MM.1S (cell line): ENCODE results near the gene SUMO4.

ENCODE experiments used
- DNase-seq: peaks from one replicate; pipeline ENCODE4 v3.0.0-alpha.2; 2015
- H2AFZ ChIP-seq: fragments of 300-600 bp; sonication (generic); 2 replicates; pipeline ENCODE4 v1.6.0; 2016; ENCODE audit warnings: antibody characterized with exemption, low read length
- H3F3A ChIP-seq: fragments of 300-600 bp; sonication (generic); 2 replicates; pipeline ENCODE4 v1.6.1; 2016; ENCODE audit warnings: mild to moderate bottlenecking, antibody characterized with exemption, low read length, moderate library complexity, mixed read lengths; ENCODE audit not compliant: insufficient read depth
- H3K27ac ChIP-seq: fragments of 300-600 bp; sonication (generic); 2 replicates; pipeline ENCODE4 v1.5.1; 2016; ENCODE audit warnings: mild to moderate bottlenecking, low read length
- H3K27me3 ChIP-seq: fragments of 300-600 bp; sonication (generic); replicated peaks from 2 replicates; pipeline ENCODE4 v1.6.0; 2016; ENCODE audit warnings: low read length; ENCODE audit not compliant: insufficient read depth
- H3K36me3 ChIP-seq: fragments of 300-600 bp; sonication (generic); replicated peaks from 2 replicates; pipeline ENCODE4 v1.6.1; 2016; ENCODE audit warnings: mild to moderate bottlenecking, low read length, mixed read lengths; ENCODE audit not compliant: insufficient read depth
- H3K4me1 ChIP-seq: fragments of 300-600 bp; sonication (generic); 2 replicates; pipeline ENCODE4 v1.6.1; 2016; ENCODE audit warnings: low read length, mixed read lengths
- H3K4me2 ChIP-seq: fragments of 300-600 bp; sonication (generic); 2 replicates; pipeline ENCODE4 v1.6.0; 2016; ENCODE audit warnings: low read depth, low read length
- H3K4me3 ChIP-seq: fragments of 300-600 bp; sonication (generic); 2 replicates; pipeline ENCODE4 v1.5.1; 2016; ENCODE audit warnings: low read length, mixed read lengths
- H3K79me2 ChIP-seq: fragments of 300-600 bp; sonication (generic); 2 replicates; pipeline ENCODE4 v1.6.1; 2016; ENCODE audit warnings: mixed run types, low read length, mixed read lengths
- H3K9ac ChIP-seq: fragments of 300-600 bp; sonication (generic); 2 replicates; pipeline ENCODE4 v1.6.1; 2016; ENCODE audit warnings: low read length, mixed read lengths
- H3K9me2 ChIP-seq: fragments of 300-600 bp; sonication (generic); replicated peaks from 2 replicates; pipeline ENCODE4 v1.6.1; 2016; ENCODE audit warnings: mild to moderate bottlenecking, low read length, mixed read lengths; ENCODE audit not compliant: insufficient read depth
- H3K9me3 ChIP-seq: fragments of 300-600 bp; sonication (generic); replicated peaks from 2 replicates; pipeline ENCODE4 v1.6.1; 2016; ENCODE audit warnings: mild to moderate bottlenecking, low read length, mixed read lengths; ENCODE audit not compliant: insufficient read depth
- H4K20me1 ChIP-seq: fragments of 300-600 bp; sonication (generic); 2 replicates; pipeline ENCODE4 v1.6.1; 2016; ENCODE audit warnings: mild to moderate bottlenecking, low read length, moderate library complexity, mixed read lengths; ENCODE audit not compliant: insufficient read depth
- EZH2 ChIP-seq: fragments of 300-600 bp; sonication (generic); optimal IDR thresholded peaks from 2 replicates; pipeline ENCODE3; 2017; ENCODE audit warnings: low read depth, mild to moderate bottlenecking, antibody characterized with exemption, low read length, mixed read lengths
- EZH2phosphoT487 ChIP-seq: fragments of 300-600 bp; sonication (generic); IDR thresholded peaks from 2 replicates; pipeline ENCODE4 v1.6.1; 2018; ENCODE audit warnings: antibody characterized with exemption, low read length
- TF ChIP-seq, protein P1 (sequence below): fragments of 300-600 bp; sonication (generic); IDR thresholded peaks from 2 replicates; pipeline ENCODE4 v1.5.1; 2016; ENCODE audit warnings: antibody characterized with exemption, low read length, mixed read lengths

The SUMO4 gene

DNA sequence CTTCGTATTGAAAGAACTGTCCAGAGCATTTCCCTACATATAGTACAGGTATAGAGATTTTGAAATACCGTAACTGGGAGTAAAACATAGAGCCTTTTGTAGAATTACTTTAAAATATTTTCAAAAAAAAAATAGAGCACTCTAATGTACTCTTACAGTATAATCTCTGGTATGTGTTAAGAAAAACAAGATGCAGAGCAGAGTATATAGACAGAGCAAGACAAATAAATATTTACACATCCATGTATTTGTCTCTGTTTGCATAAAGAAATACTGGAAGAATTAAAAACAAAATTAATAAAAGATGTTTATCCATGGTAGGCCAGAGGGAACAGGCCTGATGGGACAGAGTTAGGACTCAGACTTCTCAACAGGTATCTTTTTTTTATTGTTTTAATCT lies 28.0 kb upstream of the SUMO4 start:
- Histone ChIP-seq H3K27ac (no peak overlapping the region), H3K36me3 (no peaks in the 10 kb centered on the region), H4K20me1 (no peaks in the 10 kb centered on the region), H3K4me2 (no peak overlapping the region), H3F3A (no peaks in the 10 kb centered on the region), H3K9me2 (no peaks in the 10 kb centered on the region), H3K79me2 (peaks cover 18% of the 10 kb centered on the region), H3K9me3 (no peaks in the 10 kb centered on the region), H2AFZ (no peak overlapping the region), H3K9ac (no peak overlapping the region), H3K27me3 (no peaks in the 10 kb centered on the region), H3K4me1 (peaks cover 19% of the 10 kb centered on the region), H3K4me3 (no peak overlapping the region)
- no peak for DNase-seq
- TF ChIP-seq EZH2phosphoT487: no peak
- TF ChIP-seq, protein P1, sequence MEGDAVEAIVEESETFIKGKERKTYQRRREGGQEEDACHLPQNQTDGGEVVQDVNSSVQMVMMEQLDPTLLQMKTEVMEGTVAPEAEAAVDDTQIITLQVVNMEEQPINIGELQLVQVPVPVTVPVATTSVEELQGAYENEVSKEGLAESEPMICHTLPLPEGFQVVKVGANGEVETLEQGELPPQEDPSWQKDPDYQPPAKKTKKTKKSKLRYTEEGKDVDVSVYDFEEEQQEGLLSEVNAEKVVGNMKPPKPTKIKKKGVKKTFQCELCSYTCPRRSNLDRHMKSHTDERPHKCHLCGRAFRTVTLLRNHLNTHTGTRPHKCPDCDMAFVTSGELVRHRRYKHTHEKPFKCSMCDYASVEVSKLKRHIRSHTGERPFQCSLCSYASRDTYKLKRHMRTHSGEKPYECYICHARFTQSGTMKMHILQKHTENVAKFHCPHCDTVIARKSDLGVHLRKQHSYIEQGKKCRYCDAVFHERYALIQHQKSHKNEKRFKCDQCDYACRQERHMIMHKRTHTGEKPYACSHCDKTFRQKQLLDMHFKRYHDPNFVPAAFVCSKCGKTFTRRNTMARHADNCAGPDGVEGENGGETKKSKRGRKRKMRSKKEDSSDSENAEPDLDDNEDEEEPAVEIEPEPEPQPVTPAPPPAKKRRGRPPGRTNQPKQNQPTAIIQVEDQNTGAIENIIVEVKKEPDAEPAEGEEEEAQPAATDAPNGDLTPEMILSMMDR: no peak
- no peak for TF ChIP-seq EZH2

DNA sequence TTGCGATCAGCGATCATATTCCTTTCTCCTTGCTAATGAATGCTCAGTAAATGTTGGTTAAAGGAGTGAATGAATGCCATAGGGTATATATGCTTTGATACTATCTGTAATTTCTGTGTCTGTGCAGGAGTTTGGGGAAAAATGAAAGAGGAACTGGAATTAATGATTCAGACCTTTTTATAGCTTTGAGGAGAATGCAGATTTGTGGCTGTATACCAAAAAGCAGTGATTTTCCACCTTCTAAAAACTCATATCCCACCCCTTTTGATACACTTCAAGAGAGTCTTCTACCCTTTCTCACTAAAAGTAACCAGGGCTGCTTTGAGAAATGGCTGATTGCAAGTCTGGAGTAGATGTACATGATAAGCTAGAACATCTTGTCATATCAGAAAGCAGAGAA lies 26.6 kb upstream of the SUMO4 start:
- no peak overlapping the region for H3K4me3 ChIP-seq
- H3K4me1 ChIP-seq: peaks cover 10% of the 10 kb centered on the region
- H2AFZ ChIP-seq: no peak overlapping the region
- no peak for TF ChIP-seq EZH2phosphoT487
- no peak for TF ChIP-seq EZH2
- TF ChIP-seq, protein P1: no peak
- H3K27ac ChIP-seq: no peak overlapping the region
- H3K36me3 ChIP-seq: no peaks in the 10 kb centered on the region
- no peaks in the 10 kb centered on the region for H3F3A ChIP-seq
- H4K20me1 ChIP-seq: no peaks in the 10 kb centered on the region
- no peak overlapping the region for H3K9ac ChIP-seq
- H3K9me2 ChIP-seq: no peaks in the 10 kb centered on the region
- H3K9me3 ChIP-seq: no peaks in the 10 kb centered on the region
- no peaks in the 10 kb centered on the region for H3K27me3 ChIP-seq
- peaks cover 12% of the 10 kb centered on the region for H3K79me2 ChIP-seq
- DNase-seq: no peak
- H3K4me2 ChIP-seq: no peak overlapping the region

GRCh38 chr6:149379977-149380376 lies 20.1 kb upstream of the SUMO4 start:
- H3K36me3 ChIP-seq: no peaks in the 10 kb centered on the region
- TF ChIP-seq, protein P1: no peak
- TF ChIP-seq EZH2phosphoT487 (no peak), EZH2 (no peak)
- H3K9me3 ChIP-seq: no peaks in the 10 kb centered on the region

More at GRCh38 chr6:149379977-149380376, 20.1 kb upstream of the SUMO4 start:
- H3K4me2 ChIP-seq: no peak overlapping the region
- no peak overlapping the region for H3K27ac ChIP-seq
- no peak overlapping the region for H2AFZ ChIP-seq
- H3K9me2 ChIP-seq: no peaks in the 10 kb centered on the region
- H3K27me3 ChIP-seq: no peaks in the 10 kb centered on the region
- H4K20me1 ChIP-seq: no peaks in the 10 kb centered on the region
- no peak for DNase-seq
- H3K79me2 ChIP-seq: no peaks in the 10 kb centered on the region
- no peak overlapping the region for H3K4me3 ChIP-seq
- H3K9ac ChIP-seq: no peak overlapping the region
- H3K4me1 ChIP-seq: no peaks in the 10 kb centered on the region
- no peaks in the 10 kb centered on the region for H3F3A ChIP-seq
